ENCODE results near the gene SKIL. TPM values are rescaled to one million over a fixed set of nuclear protein-coding genes. Genes with fewer than 3 reads are reported as not detected.

SKIL gene
- total RNA-seq, 1 donor from 2014 or later = 83.0 TPM

DNA sequence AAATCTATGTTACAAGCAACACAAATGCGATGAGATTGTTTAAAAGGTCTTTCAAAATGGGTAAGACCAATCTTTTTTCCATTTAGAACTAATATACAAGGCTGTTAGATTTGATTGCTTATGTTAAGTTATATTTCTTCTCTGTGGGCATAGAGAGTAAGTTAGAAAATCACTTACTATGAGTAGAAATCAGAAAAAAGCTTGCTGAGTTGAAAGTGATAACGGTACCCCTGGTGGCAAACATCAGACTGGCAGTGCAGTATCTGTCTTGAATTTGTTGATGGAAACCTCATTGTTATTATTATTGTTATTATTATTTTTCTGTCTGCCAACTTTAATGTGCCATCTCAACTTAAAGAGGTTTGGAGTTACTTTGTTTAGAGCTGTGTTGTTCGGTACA, 73.5 kb downstream of the SKIL start:
- TF ChIP-seq, protein P1, sequence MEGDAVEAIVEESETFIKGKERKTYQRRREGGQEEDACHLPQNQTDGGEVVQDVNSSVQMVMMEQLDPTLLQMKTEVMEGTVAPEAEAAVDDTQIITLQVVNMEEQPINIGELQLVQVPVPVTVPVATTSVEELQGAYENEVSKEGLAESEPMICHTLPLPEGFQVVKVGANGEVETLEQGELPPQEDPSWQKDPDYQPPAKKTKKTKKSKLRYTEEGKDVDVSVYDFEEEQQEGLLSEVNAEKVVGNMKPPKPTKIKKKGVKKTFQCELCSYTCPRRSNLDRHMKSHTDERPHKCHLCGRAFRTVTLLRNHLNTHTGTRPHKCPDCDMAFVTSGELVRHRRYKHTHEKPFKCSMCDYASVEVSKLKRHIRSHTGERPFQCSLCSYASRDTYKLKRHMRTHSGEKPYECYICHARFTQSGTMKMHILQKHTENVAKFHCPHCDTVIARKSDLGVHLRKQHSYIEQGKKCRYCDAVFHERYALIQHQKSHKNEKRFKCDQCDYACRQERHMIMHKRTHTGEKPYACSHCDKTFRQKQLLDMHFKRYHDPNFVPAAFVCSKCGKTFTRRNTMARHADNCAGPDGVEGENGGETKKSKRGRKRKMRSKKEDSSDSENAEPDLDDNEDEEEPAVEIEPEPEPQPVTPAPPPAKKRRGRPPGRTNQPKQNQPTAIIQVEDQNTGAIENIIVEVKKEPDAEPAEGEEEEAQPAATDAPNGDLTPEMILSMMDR (IDR thresholded peaks at IDR 0.05) = no peak
- no peak overlapping the region for H3K27ac Mint-ChIP-seq (ENCODE audit: unreplicated experiment)
- H3K4me1 Mint-ChIP-seq (ENCODE audit: unreplicated experiment) = peaks cover 14% of the 10 kb centered on the region
- DNase-seq (ENCODE audit: extremely low spot score, unreplicated experiment) = no peak
- H3K4me3 Mint-ChIP-seq (ENCODE audit: unreplicated experiment) = no peak overlapping the region
- H3K9me3 Mint-ChIP-seq (ENCODE audit: unreplicated experiment) = no peaks in the 10 kb centered on the region
- H3K36me3 Mint-ChIP-seq (ENCODE audit: unreplicated experiment) = peaks cover 6% of the 10 kb centered on the region
- H3K27me3 Mint-ChIP-seq (ENCODE audit: unreplicated experiment) = peaks cover 2% of the 10 kb centered on the region

DNA sequence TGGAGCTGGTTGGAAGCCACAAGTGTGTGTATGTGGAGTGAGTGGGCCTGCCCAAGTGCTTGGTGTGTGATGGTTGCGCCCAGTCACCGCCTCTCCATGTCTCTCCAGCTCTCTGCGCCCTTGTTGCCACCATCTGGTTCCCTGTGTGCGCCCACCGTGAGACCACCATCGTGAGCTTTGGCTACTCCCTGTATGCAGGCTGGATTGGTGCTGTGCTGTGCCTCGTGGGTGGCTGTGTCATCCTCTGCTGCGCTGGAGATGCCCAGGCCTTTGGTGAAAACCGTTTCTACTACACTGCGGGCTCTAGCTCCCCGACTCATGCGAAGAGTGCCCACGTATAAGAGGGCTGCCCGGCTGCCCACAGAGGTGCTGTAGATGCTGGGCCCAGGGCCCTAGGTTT, 74.9 kb downstream of the SKIL start:
- TF ChIP-seq, protein P1 (IDR thresholded peaks at IDR 0.05) = no peak
- Mint-ChIP-seq H3K27ac (ENCODE audit: unreplicated experiment) (no peak overlapping the region), H3K4me3 (ENCODE audit: unreplicated experiment) (no peak overlapping the region), H3K36me3 (ENCODE audit: unreplicated experiment) (peaks cover 6% of the 10 kb centered on the region), H3K27me3 (ENCODE audit: unreplicated experiment) (peaks cover 2% of the 10 kb centered on the region), H3K9me3 (ENCODE audit: unreplicated experiment) (no peaks in the 10 kb centered on the region), H3K4me1 (ENCODE audit: unreplicated experiment) (peaks cover 13% of the 10 kb centered on the region)
- DNase-seq (ENCODE audit: extremely low spot score, unreplicated experiment) = no peak

DNA sequence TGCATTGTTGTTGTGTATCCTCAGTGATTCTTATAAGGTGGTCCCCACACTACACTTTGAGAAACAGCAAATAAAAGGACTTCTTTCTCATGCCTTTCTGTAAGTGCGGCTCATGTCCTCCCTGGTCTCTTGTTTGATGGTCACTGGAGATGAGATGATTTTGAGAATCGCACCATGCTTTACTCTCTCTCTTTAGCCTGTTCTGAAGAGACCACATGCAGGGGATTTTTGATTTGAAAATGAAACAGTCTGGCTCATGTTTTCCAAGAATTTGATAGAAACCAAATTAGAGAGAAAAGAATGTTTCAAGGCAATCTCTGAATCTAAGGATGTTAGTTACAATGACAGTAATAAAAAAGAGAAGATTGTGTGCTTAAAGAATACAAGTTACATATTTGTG, 79.2 kb downstream of the SKIL start:
- no peaks in the 10 kb centered on the region for H3K4me1 Mint-ChIP-seq (ENCODE audit: unreplicated experiment)
- no peaks in the 10 kb centered on the region for H3K27me3 Mint-ChIP-seq (ENCODE audit: unreplicated experiment)

DNA sequence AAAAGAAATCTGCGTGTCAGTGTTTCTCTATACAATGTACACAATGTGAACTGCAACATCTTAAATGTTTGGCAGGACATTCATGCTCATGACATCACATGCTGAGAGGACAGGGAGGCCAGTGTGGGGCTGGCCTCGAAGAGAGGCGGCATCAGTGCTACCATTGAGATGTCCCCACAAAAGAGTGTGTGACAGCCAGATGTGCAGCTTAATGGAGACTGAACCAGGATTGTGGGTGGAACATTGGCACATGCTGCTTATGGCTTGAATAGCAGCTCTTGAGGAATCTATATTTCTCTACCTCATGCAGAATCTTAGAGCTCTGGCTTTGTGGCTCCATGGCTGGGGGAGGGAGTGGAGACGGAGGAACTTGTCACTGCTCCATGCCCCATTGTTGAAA, 79.7 kb downstream of the SKIL start:
- Mint-ChIP-seq H3K4me1 (ENCODE audit: unreplicated experiment) (no peaks in the 10 kb centered on the region), H3K9me3 (ENCODE audit: unreplicated experiment) (no peaks in the 10 kb centered on the region), H3K36me3 (ENCODE audit: unreplicated experiment) (peaks cover 4% of the 10 kb centered on the region), H3K27me3 (ENCODE audit: unreplicated experiment) (no peaks in the 10 kb centered on the region), H3K27ac (ENCODE audit: unreplicated experiment) (no peak overlapping the region), H3K4me3 (ENCODE audit: unreplicated experiment) (no peak overlapping the region)
- TF ChIP-seq, protein P1 (IDR thresholded peaks at IDR 0.05) = no peak
- no peak for DNase-seq (ENCODE audit: extremely low spot score, unreplicated experiment)

More for the DNA sequence above, 79.2 kb downstream of the SKIL start:
- no peak overlapping the region for H3K4me3 Mint-ChIP-seq (ENCODE audit: unreplicated experiment)
- no peak overlapping the region for H3K27ac Mint-ChIP-seq (ENCODE audit: unreplicated experiment)
- TF ChIP-seq, protein P1 (IDR thresholded peaks at IDR 0.05) = no peak
- peaks cover 4% of the 10 kb centered on the region for H3K36me3 Mint-ChIP-seq (ENCODE audit: unreplicated experiment)
- DNase-seq (ENCODE audit: extremely low spot score, unreplicated experiment) = no peak
- no peaks in the 10 kb centered on the region for H3K9me3 Mint-ChIP-seq (ENCODE audit: unreplicated experiment)

DNA sequence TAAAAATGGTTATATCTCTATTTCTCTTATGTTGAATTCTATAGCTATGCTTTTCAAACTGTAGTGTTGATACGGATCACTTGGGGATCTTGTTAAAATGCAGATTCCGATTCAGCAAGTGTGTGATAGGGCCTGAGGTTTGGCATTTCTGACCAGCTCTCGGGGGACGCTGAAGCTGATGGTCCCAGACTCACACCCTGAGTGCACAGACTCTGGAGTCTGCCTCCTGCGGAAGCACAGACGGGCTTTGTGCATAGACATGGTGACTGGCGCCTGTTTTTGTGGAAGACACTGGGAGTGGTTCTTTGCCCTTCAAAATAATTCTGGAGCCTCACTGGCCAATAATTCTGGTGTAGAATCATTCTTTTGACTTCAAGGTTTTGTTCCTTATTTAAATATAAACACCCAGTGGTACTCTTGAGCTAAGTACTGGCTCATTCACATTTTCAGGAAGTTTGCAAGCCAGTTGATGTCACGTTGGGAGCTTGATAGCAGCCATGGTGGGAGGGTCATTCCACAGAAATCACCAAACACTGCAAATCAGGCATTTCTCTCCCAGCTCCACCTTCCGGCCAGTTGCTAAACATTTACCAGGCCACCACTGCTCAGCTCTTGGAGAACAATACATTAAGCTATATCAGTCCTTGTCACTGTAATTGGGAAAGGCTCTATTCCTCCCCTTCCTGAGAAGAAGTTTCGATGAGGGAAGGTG, 80.3 kb downstream of the SKIL start:
- H3K27ac Mint-ChIP-seq (ENCODE audit: unreplicated experiment) = no peak overlapping the region
- H3K9me3 Mint-ChIP-seq (ENCODE audit: unreplicated experiment) = no peaks in the 10 kb centered on the region
- TF ChIP-seq, protein P1 (IDR thresholded peaks at IDR 0.05) = no peak
- DNase-seq (ENCODE audit: extremely low spot score, unreplicated experiment) = no peak
- H3K36me3 Mint-ChIP-seq (ENCODE audit: unreplicated experiment) = peaks cover 4% of the 10 kb centered on the region
- no peaks in the 10 kb centered on the region for H3K27me3 Mint-ChIP-seq (ENCODE audit: unreplicated experiment)
- no peaks in the 10 kb centered on the region for H3K4me1 Mint-ChIP-seq (ENCODE audit: unreplicated experiment)
- no peak overlapping the region for H3K4me3 Mint-ChIP-seq (ENCODE audit: unreplicated experiment)

All from osteocyte (in vitro differentiated cells).